Thoracic aorta endothelial cell (primary cell): ENCODE results near the gene SPSB1. TPM values are rescaled to one million over a fixed set of nuclear protein-coding genes. Genes with fewer than 3 reads are reported as not detected.

ENCODE experiments used
- total RNA-seq: library from RNA; depleted of rRNA; stranded (reverse); fragments of >200 nt; gene quantifications from 2 replicates; pipeline ENCODE4 v1.2.3, GENCODE V29; 2012

Gene SPSB1
- 12.6 and 14.9 TPM in 2 replicates for total RNA-seq

DNA sequence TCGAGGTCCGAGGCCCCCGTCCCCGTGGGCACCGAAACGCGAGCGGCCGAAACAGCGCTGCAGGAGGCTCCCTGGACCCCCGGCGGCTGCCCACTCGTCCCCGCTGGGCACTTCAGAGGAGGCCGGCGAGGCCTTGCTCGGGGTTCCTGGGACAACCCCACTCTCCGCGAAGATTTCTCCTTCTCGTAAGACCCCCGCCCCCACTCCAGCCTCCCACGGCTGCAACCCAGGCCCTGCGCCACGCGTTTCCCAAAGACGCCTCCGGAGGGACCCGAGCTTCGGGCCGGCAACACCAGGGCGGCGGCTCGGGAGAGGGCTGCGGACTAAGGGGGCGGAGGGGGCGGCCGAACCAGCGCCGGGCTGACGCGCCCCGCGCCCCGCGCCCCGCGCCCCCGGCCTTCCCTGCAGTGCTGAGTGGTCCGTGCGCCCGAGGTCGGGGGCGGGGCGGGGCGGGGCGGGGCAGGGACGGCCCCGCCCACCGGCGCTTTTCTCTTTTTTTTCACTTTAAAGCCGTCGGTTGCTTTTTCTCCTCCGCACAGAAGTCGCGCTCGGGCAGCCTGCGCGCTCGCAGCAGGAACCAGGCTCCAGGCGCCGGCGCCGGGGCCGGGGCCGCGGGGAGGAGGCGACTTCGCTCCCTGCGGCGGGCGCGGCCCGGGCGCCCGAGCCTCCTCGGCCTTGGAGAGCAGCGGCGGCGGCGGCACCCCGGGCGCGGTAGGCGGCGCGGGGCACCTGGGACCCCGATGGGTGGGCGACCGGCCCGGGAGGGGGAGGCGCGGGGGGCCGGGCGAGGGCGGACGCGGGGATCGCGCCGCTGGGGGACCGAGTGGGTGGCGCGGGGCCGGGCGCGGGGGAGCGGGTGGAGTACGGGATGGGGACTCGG lies at the start of gene SPSB1:
TSS of gene SPSB1 (plus strand) at position 534 of the 880 bp plus-strand sequence. CDS start 62,998 bp downstream, outside the sequence.

Other genes with a start within 250 kb of the SPSB1 start
- gene SLC2A5, start 223.3 kb upstream of the SPSB1 start, total RNA-seq = 0.29 TPM in 1 of 2 replicates, not detected in the other
- gene GPR157, start 163.8 kb upstream of the SPSB1 start, total RNA-seq = 3.1 and 4.5 TPM in 2 replicates
- gene H6PD, start 58.1 kb upstream of the SPSB1 start, total RNA-seq = 17.4 and 24.2 TPM in 2 replicates
- 7.4 and 8.2 TPM in 2 replicates for gene SLC25A33, start 246.6 kb downstream of the SPSB1 start, total RNA-seq